PC-9 (cell line): Measurements from ENCODE around the gene PIR.

Source experiments
- EZH2 ChIP-seq: fragments of 200-600 bp; sonication (generic); IDR thresholded peaks from 2 replicates; pipeline ENCODE4 v1.8.0; 2017; ENCODE audit warnings: antibody characterized with exemption, low read depth
- TF ChIP-seq, protein P1 (sequence below): fragments of 200-600 bp; sonication (generic); conservative IDR thresholded peaks from 2 replicates; pipeline ENCODE4 v1.6.1; 2017; ENCODE audit warnings: mixed run types, antibody characterized with exemption, mild to moderate bottlenecking, moderate library complexity

DNA sequence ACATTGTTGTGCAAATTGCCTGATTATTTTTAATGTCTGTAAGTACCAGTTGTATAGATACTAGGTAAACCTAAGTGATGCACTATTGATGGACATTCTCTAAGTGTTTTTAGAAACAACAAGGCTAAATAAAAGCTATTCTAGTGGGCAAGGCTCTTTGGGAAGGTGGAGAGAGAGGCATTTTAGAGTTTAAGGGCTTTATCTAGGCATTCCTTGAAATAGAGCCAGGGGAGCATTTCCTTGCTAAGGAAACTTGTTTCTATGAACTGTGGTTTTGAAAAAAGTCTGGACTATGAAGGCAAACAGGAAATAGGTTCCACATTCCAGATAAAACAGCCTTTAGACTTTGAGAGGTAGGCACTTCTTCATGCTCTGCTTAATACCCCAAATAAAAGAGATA is 31.3 kb upstream of the PIR start:
- TF ChIP-seq EZH2: no peak
- TF ChIP-seq, protein P1, sequence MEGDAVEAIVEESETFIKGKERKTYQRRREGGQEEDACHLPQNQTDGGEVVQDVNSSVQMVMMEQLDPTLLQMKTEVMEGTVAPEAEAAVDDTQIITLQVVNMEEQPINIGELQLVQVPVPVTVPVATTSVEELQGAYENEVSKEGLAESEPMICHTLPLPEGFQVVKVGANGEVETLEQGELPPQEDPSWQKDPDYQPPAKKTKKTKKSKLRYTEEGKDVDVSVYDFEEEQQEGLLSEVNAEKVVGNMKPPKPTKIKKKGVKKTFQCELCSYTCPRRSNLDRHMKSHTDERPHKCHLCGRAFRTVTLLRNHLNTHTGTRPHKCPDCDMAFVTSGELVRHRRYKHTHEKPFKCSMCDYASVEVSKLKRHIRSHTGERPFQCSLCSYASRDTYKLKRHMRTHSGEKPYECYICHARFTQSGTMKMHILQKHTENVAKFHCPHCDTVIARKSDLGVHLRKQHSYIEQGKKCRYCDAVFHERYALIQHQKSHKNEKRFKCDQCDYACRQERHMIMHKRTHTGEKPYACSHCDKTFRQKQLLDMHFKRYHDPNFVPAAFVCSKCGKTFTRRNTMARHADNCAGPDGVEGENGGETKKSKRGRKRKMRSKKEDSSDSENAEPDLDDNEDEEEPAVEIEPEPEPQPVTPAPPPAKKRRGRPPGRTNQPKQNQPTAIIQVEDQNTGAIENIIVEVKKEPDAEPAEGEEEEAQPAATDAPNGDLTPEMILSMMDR: no peak
